HG02759 (cell line): ENCODE measurements around the gene C22orf31.

ENCODE experiments used
- ATAC-seq: cut with Tn5 transposase; IDR thresholded peaks from one replicate; pipeline ENCODE4 v1.9.1; 2021; ENCODE audit warnings: mild to moderate bottlenecking, moderate library complexity; ENCODE audit not compliant: unreplicated experiment

Gene C22orf31

DNA sequence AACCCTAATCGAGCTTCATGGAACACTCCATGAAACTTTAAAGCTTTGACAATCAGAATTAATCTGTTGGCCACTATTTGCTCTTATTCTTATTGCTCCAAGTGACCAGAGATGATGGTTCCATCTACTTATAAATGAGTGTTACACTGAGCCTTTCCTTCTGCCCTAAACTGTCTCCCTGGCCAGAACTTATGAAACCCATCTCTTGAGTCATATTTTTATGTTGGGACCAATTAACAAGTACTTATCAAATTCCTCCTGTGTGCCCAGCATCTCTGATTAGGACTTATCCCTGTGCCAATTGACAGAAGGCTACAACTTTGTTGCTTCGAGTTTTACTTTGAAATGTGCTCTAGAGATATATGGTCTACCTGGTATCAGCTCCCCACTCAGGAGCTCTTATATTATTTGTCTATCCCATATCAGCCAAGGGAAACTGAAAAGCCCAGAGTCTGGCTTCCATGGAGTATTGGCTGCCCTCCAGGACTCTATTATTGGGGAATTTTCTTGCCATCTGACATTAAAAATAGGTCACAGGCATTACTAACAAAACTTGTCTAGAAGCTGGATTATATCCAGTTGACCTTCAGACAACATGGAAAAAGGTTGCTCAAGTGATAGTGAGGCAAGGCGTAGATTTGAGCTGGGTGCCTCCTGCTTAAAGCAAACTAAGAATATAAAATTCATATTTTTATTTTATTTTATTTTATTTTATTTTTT, 20.0 kb upstream of the C22orf31 start:
- ATAC-seq: no peak

DNA sequence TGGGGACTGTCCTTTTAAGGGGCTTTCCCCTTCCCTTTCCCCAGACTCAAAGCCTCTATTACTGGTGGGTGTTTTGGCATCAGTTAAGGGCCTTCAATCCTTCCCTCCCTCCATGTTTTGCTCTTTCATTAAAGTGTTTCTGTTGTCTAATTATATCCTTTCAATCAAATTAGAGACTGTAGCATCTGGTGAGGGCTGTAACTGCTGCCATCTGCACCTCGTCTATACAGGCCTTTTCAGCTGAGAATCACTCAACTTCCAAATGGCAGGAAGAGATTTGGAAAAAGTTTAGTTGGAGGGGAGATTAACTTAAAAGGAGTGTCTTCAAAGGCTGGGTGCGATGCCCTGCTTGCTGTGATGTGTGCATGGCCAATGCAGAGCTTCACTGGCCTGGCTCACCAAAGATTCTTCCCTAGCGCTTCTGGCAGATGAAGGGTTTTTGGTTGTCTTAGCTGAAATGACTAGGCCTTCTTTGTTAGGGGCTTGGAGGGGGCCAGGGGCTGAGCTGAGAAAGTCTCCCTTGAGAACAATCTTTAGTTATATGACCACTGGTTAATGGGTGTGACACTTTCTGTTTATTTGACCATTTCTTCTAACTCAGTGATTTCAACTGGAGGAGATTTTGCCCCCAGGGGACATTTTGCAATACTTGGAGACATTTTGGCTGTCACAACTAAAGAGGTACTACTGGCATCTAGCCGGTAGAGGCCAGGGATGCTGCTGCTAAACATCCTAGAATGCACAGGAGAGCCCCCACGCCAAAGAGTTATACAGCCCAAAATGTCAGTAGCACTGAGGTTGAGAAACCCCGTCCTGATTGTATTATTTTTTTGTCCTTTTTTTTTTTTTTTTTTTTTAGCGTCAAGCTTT, 18.7 kb upstream of the C22orf31 start:
- no peak for ATAC-seq

DNA sequence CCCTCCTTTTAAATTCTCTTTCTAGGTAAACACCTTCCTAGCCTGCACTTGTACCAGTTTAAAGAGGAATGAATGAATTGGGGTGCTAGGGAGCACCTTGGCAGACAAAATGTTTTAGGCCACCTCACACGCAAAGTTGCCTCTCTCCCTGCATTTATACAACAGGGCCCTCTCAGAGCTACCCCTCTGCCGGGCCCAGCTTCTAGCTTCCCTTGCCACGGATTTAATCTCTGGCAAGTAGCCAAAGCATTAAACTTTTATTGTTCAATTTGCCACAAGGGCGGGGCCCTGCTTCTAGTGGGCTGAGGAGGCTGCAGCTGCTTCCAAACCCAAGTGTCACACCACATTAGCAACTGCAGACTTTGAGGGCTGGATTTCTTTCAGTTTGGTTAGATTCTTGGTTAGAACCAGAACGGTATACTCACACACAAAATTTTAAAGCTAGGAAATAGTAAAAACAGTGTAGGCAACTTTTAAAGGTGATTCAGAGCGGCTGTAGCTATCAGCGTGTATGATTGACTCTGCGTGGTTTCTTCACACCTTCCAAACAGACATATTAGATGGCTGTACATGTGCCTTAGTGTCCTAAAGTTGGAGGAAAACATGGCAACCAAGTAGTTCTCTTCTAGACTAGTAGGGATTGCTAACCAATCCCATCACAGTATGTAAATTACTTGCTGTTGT, 17.7 kb upstream of the C22orf31 start:
- no peak for ATAC-seq

DNA sequence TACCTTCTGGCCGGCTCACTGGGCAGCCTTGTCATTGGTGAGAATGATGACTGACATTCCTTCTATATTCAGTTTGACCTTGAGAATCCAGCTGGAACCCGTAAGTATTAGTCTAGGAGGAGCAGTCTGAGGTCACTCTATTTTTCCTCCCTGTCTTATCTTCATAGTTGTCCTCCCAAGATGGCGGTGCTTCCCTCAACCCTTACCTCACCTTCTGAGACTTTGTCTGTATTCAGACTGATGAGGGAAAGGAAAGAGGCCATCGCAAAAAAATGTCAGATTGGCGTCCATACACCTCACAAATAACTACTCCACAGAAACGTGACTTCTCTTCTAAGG, 17.2 kb upstream of the C22orf31 start:
- ATAC-seq: no peak

DNA sequence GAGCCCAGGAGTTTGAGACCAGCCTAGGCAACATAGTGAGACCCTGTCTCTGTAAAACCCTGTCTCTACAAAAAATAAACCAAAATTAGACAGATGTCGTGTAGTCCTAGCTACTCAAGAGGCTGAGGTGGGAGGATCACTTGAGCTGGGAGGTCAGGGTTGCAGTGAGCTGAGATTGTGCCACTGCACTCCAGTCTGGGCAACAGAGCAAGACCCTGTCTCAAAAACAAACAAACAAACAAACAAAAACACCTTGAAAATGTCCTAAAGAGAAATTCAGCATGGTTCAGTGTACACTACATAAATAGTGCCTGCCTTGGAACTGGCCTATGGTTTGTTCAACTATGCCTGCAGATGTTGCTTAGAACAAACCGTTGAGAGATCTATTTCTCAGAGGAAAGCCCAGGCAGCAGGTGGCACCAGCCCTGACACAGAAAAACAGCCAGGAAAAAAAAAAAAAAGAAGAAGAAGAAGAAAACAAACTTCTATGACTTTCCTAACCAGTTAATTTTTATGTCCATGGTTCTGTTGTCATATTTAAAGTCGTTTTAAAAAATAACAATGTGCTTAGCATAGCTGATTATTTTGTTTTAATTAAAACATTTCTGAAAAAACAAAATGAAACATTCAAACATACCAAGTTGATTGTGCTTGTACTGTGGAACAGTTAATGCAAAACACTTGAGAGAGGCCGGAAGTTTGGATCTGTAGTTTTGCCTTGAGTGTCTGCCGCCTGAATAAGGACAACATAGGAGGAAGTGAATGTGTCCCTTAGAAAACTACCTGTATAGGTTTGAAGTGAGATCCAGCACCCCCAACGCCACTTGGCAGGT, 16.6 kb upstream of the C22orf31 start:
- ATAC-seq: no peak

DNA sequence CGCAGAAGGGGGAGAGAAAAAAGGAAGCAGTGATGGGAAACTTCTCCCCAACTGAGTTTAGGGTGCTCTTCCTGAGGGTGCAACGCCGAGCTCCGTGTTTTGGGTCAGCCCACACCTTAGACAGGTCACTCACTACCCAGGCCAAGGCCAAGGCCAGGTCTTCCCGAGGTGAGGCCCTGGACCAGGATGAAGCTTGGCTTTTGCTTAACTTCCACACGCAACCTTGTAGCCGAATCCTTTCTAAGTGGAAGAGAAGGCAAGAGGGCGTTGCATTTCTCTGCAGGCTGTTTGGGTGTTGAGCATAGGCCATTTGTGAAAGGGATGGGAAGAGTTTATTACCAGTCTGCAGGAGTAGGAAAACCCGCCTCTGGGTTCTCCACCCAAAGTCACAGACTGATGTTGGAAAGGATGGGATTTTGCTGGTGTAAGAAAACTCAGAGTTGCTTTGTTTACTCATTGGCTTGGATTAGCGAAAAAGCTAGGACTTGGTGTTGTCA, 12.7 kb upstream of the C22orf31 start:
- ATAC-seq: no peak

DNA sequence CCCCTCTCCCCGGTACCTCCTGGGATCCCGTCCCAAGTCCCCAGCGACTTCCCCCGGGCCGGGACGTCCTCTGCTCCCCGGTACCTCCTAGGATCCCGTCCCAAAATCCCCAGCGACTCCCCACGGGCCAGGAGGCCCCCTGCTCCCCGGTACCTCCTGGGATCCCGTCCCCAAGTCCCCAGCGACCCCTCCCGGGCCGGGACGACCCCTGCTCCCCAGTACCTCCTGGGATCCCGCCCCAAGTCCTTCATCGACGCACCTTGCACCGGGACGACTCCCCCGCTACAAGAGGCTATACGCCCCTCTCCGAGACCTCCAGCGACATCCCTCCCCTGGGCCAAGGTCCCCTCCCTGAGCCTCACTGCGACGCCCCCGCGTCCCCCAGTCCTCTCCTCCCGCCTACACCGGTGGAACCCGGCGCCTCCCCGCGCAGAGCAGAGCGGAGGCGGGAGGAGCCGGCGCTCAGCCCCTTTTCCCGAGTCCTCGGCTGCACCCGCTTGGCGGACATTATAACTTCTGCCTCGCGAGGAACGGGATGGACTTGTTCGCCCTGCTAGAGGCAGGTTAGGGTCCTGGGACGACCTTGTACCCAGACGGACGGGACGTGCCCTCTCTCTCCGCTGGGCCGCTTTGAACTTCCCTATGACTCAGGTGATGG, 12.1 kb upstream of the C22orf31 start:
- ATAC-seq: no peak

DNA sequence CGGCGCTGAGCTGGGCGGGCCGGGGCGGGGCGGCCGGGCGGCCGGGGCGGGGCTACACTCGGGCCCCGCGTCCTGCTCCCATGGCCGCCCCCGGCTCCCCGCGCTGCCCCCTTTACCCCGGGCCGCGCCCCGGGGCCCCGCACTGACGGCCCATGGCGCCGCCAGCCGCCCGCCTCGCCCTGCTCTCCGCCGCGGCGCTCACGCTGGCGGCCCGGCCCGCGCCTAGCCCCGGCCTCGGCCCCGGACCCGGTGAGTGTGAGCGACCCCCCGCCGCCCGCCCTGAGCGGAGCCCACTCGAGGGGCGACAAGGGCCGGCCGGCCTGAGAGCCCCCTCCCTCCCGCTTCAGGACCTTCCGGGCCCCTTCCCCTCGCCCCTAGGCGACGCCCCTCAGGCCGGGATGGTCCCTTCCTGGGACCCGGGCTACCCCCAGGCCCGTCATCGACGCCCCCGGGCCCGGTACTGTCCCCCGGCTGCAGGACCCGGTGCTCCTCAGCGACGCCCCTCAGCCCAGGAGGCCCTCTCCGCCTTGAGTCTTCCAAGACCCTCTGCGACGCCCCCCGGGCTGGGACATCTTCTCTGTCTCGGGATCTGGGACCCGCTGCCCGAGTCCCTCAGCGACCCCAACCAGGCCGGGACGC, 11.5 kb upstream of the C22orf31 start, which contains the start of gene KREMEN1:
Gene KREMEN1, plus strand, starts transcription at position 57 of the 639 bp plus-strand sequence. Its CDS starts 96 bp downstream, at position 153.
- peak; percentile 25 for ATAC-seq

DNA sequence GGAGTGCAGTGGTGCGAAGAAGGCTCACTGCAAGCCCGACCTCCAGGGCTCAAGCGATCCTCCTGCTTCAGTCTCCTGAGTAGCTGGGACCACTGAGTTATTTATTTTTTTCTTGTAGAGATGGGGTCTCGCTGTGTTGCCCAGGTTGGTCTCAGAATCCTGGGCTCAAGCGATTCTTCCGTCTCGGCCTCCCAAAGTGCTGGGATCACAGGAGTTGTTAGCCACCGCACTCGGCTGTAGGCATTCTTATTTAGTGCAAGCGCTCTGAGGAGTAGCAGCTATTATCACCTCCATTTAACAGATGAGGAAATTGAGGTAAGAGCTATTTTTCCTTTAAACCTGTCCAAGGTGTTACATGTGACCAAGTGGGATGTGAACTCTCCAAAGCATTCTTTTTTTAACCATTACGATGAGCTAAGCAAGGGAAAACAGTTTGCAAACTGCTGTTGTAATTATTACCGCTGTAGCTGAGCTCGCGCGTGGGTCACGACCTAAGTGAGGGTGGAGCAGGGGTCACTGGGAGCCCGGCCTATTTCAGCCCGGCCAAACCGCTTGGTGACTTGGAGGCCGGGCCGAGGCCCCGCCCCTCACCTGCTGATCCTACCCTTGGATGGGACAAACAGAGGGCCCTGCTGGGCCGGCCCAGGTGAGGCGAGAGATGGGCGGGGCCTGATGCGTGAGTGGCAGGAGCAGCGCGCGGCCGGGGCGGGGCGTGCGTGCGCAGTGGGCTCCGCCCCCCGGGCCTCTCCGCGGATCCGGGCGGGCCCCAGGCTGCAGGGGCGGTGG, 10.8 kb upstream of the C22orf31 start:
- ATAC-seq: peak; percentile 95

DNA sequence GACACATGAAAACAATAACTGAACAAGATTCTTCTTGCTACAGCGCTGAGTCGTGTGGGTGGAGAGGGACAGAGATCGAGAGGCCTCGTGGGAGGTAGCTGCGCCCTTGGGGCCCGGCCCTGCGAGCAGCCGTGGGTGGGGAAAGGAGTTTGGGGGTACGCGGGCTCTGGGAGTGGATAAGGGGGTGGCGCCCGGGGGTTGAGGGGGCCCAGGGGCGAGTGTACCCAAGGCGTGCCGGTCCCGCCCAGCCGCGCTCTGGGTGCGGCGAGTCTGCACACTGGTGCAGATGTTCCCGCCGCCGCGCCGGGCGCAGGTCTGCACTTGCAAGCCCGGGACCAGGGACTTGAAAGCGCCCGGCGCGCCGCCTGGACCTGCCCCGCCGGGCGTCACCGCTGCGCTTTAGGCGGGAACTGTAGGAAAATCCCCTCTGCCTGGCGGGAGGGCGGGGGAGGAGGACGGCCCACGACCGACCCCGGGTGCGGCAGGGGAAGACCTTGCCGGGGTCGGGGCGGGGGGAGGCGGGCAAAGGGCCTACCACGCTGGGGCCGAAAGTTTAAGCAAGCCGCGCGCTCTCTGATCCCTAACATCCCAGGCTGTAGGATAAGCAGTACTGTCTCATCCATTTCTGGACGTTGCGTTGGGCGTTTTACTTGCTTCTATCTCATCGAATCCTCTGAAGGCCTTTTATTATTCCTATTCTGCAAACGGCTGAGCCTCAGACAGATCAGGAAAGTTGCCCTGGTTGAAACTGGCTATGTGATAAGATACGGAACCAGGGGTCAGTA, 9.8 kb upstream of the C22orf31 start:
- no peak for ATAC-seq

DNA sequence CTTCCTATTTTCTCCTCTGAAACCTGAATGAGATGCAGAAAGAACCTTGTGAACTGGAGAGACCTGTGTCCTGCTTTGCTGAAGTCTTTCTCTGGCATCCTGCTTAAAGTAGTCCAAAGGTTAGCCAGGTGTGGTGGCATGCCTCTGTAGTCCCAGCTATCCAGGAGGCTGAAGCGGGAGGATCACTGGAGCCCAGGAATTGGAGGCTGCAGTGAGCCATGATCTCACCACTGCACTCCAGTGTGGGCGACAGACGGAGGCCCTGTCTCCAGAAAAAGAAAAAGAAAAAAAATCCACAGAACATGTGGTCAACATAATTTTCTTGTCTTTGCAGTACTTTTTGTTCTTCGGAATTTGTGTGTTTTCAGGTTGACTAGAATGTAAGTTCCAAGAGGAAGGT, 8.9 kb upstream of the C22orf31 start:
- ATAC-seq: no peak

DNA sequence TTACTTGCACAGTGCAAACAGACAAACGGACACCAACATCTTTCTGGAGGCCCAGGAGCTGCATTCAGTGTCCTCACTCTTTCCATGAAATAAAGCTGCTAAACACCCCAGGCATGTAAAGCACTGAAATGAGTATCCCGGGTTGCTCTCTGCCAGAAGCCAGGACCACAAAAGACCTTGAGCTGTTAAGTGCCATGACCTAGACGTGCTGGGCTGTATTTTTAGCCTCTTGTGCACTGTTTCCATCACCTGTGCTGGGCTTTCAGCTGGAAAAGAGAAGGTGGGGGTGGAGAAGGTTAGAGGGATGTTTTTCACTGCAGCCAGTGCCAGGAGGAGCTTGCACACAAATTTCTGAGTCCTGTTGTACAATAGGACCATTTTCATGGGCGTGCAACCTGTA, 7.8 kb upstream of the C22orf31 start:
- no peak for ATAC-seq

DNA sequence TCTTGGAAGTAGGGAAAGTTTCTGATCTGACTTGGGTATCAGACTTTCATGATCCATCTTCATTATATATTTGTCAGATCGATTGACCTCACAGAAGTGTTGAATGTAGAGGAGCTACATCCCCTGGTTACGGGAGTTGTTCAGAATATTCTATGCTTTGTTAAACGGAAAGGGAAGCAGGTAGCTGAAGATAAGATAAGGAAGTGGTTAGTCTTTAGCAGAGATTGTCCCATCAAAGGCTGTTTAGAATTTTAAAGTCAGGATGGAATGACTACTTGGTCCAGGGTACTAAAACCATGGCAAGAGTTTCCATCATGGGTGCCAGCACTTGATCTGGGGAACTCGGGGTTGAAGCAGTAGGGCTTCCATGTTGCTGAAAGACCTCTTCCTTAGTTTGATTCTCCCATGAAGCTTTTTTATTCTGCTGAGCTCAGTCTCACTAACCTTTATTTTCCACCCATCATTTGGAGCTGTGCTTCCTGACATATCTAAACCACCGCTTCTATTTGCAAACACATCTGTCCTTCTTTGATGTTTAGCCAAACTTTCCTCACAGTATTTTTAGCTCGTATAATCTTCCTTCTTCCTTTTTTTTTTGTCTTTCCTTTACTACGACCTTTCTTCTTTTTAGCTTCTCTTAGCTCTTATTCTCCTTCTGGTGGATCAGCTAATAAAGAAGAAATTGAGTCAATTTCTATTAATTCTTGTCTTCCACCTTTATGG, 4.0 kb upstream of the C22orf31 start:
- ATAC-seq: no peak

DNA sequence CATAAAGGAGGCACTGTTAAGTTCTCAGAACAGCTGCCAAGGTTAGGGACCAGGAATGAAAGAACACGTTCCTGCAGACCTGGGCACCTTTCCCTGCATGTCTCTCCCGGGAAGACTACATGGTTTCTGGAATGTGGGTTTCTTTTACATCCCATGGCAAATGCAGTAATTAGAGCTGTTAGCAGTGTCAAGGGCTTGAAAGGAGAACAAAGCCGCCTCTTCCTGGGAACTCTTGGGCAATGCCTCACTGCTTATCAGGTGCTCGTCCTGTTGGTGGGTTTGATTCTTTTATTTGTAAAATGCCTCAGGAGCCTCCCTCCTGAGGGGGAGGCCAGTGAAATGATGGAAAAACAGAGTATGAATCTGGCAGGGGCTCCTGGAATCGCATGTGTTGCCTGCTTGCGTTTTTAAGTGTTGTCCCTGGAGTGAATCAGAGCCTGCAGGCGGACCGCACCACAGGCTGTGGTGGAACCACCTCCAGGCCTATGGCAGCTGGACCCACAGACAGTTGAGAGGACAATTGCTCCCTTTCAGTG, 723 bp upstream of the C22orf31 start:
- ATAC-seq: no peak

DNA sequence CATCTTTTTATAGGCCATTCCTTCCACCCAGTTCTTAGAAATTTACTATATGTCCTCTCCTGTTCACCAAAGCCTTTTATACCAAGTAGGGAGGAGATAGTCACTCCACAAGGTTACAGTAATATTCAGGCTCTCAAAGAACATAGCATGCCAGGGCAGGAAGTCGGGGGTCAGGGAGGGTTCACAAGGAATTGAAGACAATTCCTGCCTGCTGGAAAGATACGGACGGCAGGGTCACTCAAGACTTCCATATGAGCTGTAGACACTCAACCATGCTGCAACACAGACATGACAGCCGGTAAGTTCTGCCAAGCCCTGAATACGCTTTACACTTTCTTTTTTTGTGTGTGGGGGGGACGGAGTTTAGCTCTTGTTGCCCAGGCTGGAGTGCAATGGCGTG, 700 bp downstream of the C22orf31 start:
- no peak for ATAC-seq

DNA sequence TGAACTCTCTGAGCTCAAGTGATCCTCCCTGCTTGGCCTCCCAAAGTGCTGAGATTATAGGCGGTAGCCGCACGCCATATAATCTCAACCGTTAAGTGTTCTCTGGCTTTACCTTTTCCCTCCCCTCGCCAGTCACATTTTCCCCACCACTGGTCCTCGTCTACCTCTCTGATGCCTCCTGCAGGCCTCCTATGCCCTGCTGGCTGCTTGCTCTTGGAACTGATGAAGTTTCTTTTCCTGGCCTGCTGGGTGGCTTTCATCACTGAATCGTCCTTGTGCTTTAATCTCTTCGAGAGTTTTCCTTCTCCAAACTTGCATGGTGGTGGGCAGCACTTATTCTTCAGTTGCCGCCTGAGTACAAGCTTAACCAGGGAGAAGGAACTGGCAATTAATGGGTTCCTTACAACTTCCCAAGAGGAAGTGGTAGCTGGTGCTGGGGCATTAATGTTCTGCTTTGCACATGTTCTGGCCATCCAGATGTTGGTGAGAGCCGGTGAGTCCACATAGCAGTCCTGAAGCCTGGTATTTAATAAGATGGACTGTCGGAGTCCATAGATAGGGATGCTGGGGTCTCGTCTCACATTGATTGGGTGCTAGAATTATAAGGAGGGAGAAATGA, 1.3 kb downstream of the C22orf31 start:
- no peak for ATAC-seq

DNA sequence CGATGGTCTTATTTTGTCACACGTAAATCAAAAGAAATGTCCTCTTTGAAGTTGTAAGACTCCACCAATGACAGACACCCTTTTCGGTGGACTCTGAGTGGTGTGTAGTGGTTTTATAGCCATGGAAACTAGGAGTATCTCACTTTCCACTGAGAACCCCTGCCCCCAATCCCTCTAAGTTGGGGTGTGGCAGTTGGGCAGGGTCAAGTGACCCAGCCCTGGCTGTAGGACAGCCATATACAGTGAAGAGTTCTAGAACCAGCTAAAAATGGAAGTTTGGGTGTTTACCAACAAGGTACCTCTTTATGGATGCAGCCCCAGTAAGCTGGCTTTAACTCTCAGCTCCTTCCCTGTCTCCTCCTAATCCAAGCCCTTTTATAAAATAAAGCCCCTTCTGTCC, 5.2 kb downstream of the C22orf31 start:
- ATAC-seq: no peak
